Testis (tissue), 3 donors: ENCODE measurements around the gene PDK2. TPM values are rescaled to one million over a fixed set of nuclear protein-coding genes. Genes with fewer than 3 reads are reported as not detected.

ENCODE experiments used
- DNase-seq: peaks from one replicate; pipeline ENCODE4 v3.0.0-alpha.2; 2019
- H3K27ac ChIP-seq, 2 donors: fragments of 200-600 bp; sonication (generic); one replicate each; pipeline ENCODE4 v1.5.1; 2019
- H3K27me3 ChIP-seq: fragments of 200-600 bp; sonication (generic); one replicate; pipeline ENCODE4 v1.5.1; 2019
- H3K36me3 ChIP-seq: fragments of 200-600 bp; sonication (generic); one replicate; pipeline ENCODE4 v1.5.1; 2017; ENCODE audit warnings: low read depth; ENCODE audit errors: missing control alignments
- H3K4me1 ChIP-seq: fragments of 200-600 bp; sonication (generic); one replicate; pipeline ENCODE4 v1.5.1; 2019
- H3K4me3 ChIP-seq, 2 donors: fragments of 200-600 bp; sonication (generic); one replicate each; pipeline ENCODE4 v1.5.1; 2017 to 2019
- H3K9me3 ChIP-seq: fragments of 200-600 bp; sonication (generic); one replicate; pipeline ENCODE4 v1.5.1; 2017
- CTCF ChIP-seq, 3 experiments: fragments of 450-650 bp in 2 of 3; fragments of 200-600 bp in 1 of 3; sonication (generic) in 1 of 3; IDR thresholded peaks; one replicate each; pipeline ENCODE4 v1.5.1; 2016 to 2019; ENCODE audit warnings: antibody characterized with exemption in 3 of 3, mild to moderate bottlenecking in 2 of 3, moderate library complexity in 1 of 3
- POLR2A ChIP-seq: fragments of 450-650 bp; IDR thresholded peaks from one replicate; pipeline ENCODE4 v1.6.1; 2017; ENCODE audit warnings: antibody characterized with exemption, mild to moderate bottlenecking, moderate library complexity
- whole genome bisulfite sequencing, 2 donors: methylation state at CpG; one replicate each; pipeline ENCODE4 v1.1.5; 2018; 5-methylcytosine and 5-hydroxymethylcytosine counted together
- intact Hi-C: fragments of 100-400 bp; cut with DNase I; formaldehyde crosslinking; loops from one replicate; pipeline ENCODE4 v1.15.1; 2023; ENCODE audit warnings: low total_unique reads
- polyA plus RNA-seq: library from polyadenylated mRNA; stranded (reverse); fragments of 350-450 nt; fragmentation: Illumina TruSeq; extraction: RNeasy Lipid Tissue Mini Kit (QIAGEN cat#74804); gene quantifications from one replicate; pipeline ENCODE4 v1.2.3, GENCODE V29; 2014; ENCODE audit warnings: low read depth, low replicate concordance; ENCODE audit not compliant: insufficient read depth
- total RNA-seq, 2 donors: library from RNA; depleted of rRNA; stranded (reverse); fragments of >200 nt; gene quantifications; one replicate each; pipeline ENCODE4 v1.2.3, GENCODE V29; 2016

PDK2 gene
- total and polyA plus RNA-seq, 3 donors from 2014 or later, result 50.6 to 62.1 (median 56.4) TPM

- DNase-seq, result no peak
- no peak overlapping the region for H3K4me3 ChIP-seq
- 94 to 96% methylated on average over 12 of the region's 12 CpGs for WGBS, 2 donors
- no peak overlapping the region for H3K27ac ChIP-seq
- TF ChIP-seq CTCF (IDR thresholded peaks at IDR 0.05) (no peak), POLR2A (no peak)
- H3K9me3 ChIP-seq, result no peaks in the 10 kb centered on the region
- intact Hi-C loops, result no loop called here
- no peaks in the 10 kb centered on the region for H3K36me3 ChIP-seq
- no peaks in the 10 kb centered on the region for H3K27me3 ChIP-seq
- H3K4me1 ChIP-seq, result peaks cover 10% of the 10 kb centered on the region
These were observed 44.6 kb upstream of the PDK2 start for GRCh38 chr17:50050431-50051032.

- no peak for DNase-seq
- H3K9me3 ChIP-seq, result no peaks in the 10 kb centered on the region
- TF ChIP-seq POLR2A (no peak), CTCF (IDR thresholded peaks at IDR 0.05) (no peak)
- H3K4me1 ChIP-seq, result peaks cover 10% of the 10 kb centered on the region
- WGBS, 2 donors, result 87 to 88% methylated on average over 4 of the region's 4 CpGs
- H3K27ac ChIP-seq, result no peak overlapping the region
- intact Hi-C loops, result no loop called here
- H3K36me3 ChIP-seq, result no peaks in the 10 kb centered on the region
- H3K27me3 ChIP-seq, result no peaks in the 10 kb centered on the region
- H3K4me3 ChIP-seq, result no peak overlapping the region
These were observed 44.0 kb upstream of the PDK2 start for GRCh38 chr17:50051082-50051576.

- Histone ChIP-seq H3K9me3 (no peaks in the 10 kb centered on the region), H3K4me1 (peaks cover 10% of the 10 kb centered on the region), H3K36me3 (no peaks in the 10 kb centered on the region), H3K27me3 (no peaks in the 10 kb centered on the region), H3K4me3 (no peak overlapping the region), H3K27ac (no peak overlapping the region)
- no peak for DNase-seq
- intact Hi-C loops, result no loop called here
- 89 to 90% methylated on average over 2 of the region's 2 CpGs for WGBS, 2 donors
- TF ChIP-seq CTCF (IDR thresholded peaks at IDR 0.05) (no peak), POLR2A (no peak)
These were observed 43.5 kb upstream of the PDK2 start for GRCh38 chr17:50051606-50052005.

- no peaks in the 10 kb centered on the region for H3K9me3 ChIP-seq
- peaks cover 16% of the 10 kb centered on the region for H3K4me1 ChIP-seq
- no peaks in the 10 kb centered on the region for H3K27me3 ChIP-seq
- H3K4me3 ChIP-seq, result no peak overlapping the region
- H3K27ac ChIP-seq, result no peak overlapping the region
- TF ChIP-seq CTCF (IDR thresholded peaks at IDR 0.05), result no peak
- no peak for TF ChIP-seq POLR2A
- DNase-seq, result no peak
- intact Hi-C loops, result no loop called here
- WGBS, 2 donors, result 91% methylated on average over 6 of the region's 6 CpGs
- H3K36me3 ChIP-seq, result no peaks in the 10 kb centered on the region
These were observed 42.8 kb upstream of the PDK2 start for GRCh38 chr17:50052241-50052796.
